Measurements from ENCODE around the gene ADAMTS6.
"Not testable (repeated sequence)": the region's sequence is repeated elsewhere in the genome, so short reads cannot be mapped to it uniquely, and the experiment has no call there.

ADAMTS6 gene

DNA sequence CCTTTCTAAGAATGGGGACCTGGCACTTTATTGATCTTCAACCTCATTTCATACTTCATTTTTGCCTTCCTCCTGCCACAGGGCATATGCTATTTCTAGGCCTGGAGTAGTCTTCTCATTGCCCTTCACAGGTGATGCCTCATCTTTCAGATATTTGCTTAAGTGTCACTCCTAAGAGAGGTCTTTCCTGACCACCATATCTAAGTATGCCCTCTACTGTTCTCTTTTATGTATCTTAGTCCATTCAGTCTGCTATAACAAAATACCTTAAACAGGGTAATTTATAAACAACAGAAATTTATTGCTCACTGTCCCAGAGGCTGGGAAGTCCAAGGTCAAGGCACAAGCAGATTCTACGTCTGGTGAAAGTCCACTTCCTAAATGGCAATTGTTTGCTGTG, 99.1 kb downstream of the ADAMTS6 start:
- no peak for FAIRE-seq
- no peak for DNase-seq (ENCODE audit: low spot score)

DNA sequence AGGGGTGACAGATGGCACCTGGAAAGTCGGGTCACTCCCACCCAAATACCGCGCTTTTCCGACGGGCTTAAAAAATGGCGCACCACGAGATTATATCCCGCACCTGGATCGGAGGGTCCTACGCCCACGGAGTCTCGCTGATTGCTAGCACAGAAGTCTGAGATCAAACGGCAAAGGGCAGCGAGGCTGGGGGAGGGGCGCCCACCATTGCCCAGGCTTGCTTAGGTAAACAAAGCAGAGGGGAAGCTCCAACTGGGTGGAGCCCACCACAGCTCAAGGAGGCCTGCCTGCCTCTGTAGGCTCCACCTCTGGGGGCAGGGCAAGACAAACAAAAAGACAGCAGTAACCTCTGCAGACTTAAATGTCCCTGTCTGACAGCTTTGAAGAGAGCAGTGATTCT, 111.2 kb downstream of the ADAMTS6 start:
- FAIRE-seq; DNase-seq (ENCODE audit: low spot score): not testable (repeated sequence)

DNA sequence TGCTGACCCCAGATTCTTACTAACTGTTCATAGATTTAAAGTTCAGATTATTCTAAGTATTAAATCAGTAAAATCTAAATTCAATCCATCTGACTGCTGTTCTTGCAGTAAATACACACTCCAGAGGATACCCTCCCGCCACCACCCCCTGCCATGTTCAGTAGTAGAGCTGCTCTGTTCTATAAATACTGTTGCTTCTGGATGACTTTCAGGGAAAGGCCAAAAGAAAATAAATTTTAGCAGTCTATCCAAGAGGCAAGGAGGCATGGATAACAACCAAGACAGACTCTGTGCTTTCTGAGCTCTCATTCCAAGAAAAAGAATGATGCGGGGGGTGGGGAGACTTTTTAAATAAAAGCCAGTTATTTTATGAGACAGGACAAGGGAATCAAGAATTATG, 115.1 kb downstream of the ADAMTS6 start:
- DNase-seq (ENCODE audit: low spot score) (no peak), FAIRE-seq (no peak)

DNA sequence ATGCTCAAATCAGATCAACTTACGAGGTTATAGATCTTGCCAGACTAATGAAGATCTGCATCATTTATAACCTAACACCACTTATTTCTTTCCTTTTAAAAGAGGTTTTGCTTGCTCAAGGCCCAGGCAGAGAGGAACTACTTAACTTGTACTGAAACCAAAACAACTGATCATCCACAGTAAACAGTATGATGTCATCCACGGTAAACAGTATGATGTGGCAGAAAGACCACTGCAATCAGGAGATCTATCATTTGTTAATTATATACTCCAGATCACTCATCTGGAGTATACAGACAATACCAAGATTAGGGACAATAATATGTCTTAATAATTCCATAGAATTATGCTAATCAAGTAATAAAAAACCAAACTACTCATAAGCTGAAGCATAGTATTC, 116.8 kb downstream of the ADAMTS6 start:
- FAIRE-seq, result no peak
- DNase-seq (ENCODE audit: low spot score), result no peak

DNA sequence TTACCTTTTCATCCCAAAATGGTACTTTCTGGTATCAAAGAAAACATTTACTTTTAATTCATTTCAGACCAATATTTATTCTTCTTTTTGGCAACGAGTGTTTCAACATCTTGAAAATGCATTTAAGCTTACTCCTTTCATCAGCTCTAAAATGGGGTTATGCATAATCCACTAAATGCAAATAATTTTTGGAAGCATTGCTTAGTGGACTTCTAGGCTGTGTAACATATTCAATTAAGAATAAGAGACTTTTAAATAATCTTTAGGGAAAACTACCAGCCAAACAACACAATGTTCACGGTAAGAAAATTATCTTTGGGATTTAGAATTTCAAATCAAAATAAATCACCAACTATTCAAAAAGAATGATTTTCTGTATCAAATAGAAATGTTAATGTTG, 118.2 kb downstream of the ADAMTS6 start:
- FAIRE-seq (no peak), DNase-seq (ENCODE audit: low spot score) (no peak)

DNA sequence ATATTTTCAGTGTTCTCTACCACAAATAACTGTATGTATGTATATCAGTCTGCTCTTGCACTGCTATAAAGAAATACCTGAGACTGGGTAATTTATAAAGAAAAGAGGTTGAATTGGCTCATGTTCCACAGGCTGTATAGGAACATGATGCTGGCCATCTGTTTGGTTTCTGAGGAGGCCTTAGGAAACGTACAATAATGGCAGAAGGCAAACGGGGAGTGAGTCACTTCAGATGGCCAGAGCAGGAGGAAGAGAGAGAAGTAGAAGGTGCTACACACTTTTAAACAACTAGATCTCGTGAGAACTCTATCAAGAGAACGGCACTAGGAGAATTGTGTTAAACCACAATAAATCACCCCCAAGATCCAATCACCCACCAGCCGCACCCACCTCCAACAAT, 121.7 kb downstream of the ADAMTS6 start:
- FAIRE-seq (no peak), DNase-seq (ENCODE audit: low spot score) (no peak)

DNA sequence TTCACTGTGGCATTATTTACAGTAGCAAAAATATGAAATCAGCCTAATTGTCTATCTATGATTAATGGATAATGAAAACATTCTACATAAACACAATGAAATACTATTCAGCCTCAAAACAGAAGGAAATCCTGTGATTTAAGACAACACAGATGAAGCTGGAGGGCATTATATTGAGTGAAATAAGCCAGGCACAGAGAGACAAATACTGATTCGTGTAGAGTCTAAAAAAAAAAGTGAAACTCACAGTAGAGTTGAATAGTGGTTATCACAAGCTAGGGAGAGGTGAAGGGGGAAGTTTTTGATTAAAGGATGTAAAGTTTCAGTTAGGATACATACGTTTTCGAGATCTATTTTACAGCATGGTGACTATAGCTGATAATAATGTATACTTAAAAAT, 122.2 kb downstream of the ADAMTS6 start:
- FAIRE-seq, result no peak
- no peak for DNase-seq (ENCODE audit: low spot score)

DNA sequence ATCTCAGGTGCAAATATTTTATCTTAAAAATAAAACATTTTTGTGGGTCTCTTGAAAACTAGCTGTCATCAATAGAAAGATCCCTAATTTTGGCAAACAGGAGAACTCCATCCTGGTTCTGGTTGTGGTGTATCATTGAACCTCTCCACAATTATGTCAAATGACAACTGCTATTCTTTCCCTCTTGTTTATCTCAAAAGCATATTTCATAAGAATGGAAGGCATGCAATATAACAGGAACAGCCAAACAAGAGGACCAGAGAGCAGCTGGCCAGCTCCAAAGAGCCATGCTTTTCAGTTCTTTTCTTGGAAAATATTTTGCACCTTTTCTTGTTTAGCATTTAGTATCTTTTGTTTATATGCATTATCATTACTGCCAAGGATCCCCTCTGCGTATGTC, 125.4 kb downstream of the ADAMTS6 start:
- DNase-seq (ENCODE audit: low spot score), result no peak
- no peak for FAIRE-seq

DNA sequence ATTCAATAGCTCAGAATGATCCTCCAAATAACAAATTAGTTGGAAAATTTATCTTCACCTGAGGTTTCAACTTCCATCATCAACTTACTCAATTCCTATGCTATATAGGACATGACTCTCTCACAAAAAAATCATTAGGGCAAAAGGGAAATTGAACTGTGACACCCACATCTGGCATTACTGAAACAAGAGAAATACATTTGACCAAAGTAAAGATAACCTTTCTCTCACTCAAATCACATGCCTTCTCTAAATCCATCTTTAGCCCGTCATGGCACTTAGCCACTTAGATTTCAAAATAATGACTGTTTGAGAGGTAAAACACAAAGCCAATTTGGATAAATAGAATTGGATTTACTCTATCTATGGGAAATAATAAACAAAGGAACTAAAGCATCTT, 126.4 kb downstream of the ADAMTS6 start:
- FAIRE-seq, result no peak
- DNase-seq (ENCODE audit: low spot score), result no peak

DNA sequence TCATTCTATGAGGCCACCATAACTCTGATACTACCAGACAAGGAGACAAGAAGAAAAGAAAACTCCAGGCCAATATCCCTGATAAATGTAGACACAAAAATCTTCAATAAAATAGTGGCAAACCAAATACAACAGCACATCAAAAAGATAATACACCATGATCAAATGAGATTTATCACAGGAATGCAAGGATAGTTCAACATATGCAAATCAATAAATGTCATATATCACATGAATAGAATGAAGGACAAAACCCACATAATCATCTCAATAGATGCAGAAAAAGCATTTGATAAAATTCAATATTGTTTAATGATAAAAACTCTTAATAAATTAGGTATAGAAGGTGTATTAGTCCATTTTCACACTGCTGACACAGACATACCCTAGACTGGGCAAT, 139.9 kb downstream of the ADAMTS6 start:
- DNase-seq (ENCODE audit: low spot score), result no peak
- FAIRE-seq, result no peak

DNA sequence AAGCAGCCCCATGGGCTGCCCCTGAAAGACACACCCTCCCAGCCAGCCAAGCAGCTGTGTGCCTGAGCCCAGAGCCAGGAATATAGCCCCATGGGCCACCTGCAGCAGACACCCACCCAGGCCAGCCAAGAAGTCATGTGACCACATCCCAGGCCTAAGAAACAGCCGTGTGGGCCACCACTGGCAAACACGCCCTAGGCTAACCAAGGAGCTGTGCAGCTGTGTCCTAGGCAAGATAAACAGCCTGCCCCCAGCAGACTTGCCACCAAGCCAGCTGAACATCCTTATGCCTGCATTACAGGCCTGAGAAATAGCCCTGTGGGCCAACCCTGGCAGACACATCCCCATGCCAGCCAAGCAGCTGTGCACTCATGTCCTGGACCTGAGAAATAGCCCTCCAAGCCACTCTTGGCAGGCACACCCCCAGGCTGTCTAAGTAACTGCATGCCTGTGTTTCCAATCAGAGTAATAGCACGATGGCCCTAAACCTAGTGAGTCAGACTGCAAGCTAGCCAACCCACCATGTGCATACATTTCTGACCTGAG, 143.0 kb downstream of the ADAMTS6 start:
- DNase-seq (ENCODE audit: low spot score) (no peak), FAIRE-seq (no peak)

DNA sequence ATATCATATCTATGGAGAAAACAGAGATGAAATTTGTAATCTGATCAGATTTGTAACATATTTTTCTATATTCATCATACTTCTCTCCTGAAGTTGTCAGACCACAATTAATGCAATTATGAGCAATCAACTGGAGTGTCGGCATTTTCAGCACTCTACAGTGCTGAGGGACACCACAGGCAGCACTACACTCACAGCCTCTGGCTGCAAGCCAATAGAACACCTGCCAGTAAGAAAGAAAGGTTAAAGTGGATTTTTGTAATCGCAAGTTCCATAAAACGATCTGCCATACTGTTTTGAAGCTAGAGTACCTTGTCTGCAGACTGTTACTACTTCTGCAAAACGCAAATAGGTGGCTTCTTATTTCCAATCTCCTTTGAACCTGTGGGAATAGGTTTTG, 147.6 kb downstream of the ADAMTS6 start:
- DNase-seq (ENCODE audit: low spot score) (peak; percentile 12), FAIRE-seq (no peak)

DNA sequence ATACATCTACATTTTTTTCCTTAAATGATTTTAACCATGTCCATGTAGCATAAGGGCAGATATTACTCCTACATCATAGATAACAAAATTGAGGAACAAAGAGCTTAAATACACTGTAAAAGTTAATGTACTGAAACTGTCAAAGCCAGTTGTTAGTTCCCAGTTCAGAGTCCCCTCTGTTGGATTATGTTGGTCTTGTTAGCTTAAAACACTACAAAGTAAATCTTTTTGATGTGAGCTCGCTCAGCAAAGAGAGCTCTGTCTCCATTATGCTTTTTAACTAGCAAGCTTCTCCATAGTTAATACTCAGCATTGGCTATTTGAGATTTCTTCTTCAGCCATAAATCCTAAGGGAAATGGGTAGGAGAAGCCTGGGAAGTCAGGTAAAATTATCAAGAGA, 149.1 kb downstream of the ADAMTS6 start:
- DNase-seq (ENCODE audit: low spot score), result no peak
- no peak for FAIRE-seq

DNA sequence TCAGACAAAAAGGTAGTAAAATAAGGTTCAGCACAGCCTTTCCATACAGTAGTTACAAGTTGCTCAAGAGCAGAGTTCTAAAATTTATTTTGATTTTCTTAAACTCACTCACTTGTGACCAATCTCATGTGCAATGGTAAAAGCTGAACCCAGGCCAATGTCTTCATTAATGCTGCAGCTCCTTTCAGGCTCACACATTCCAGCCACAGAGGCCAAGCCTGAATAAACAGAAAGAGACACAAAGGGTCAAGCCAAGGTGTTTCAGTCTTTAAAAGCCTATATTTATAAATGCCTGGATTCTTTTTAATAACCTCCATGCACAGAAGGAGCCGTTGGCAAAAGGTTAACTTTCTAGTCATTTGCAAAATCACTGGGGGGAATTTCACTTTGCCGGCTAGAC, 152.5 kb downstream of the ADAMTS6 start:
- no peak for FAIRE-seq

DNA sequence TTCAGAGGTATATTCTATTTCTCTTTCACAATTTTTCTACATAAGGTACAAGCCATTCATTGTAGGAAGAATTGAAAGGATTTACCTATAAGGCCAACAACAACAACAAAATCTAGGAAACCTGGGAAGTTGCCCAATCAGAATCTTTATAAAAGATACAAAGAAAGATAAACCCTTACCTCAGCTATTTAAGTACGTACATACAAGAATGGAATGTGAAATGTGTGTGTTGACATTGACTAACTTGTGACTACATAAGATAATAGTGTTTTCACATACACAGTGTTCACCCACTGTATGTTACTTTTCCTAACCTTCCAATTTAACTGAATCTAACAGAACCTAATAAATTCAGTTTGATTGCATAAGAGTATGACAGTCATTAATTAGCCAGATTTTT, 154.1 kb downstream of the ADAMTS6 start:
- no peak for FAIRE-seq
- no peak for DNase-seq (ENCODE audit: low spot score)

More for the DNA sequence above, 152.5 kb downstream of the ADAMTS6 start:
- DNase-seq (ENCODE audit: low spot score), result no peak

DNA sequence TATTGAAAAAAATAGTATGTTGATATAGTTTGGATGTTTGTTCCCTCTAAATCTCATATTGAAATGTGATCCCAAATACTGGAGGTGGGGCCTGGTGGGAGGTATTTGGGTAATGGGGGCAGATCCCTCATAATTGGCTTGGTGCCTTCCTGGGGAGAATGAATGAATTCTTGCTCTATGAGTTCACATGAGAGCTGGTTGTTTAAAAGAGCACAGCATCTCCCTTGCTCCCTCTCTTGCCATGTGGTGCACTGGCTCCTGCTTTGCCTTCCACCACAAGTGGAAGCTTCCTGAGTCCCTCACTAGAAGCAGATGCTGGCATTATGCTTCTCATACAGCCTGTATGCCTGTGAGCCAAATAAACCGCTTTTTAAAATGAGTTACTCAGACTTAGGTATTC, 154.8 kb downstream of the ADAMTS6 start:
- DNase-seq (ENCODE audit: low spot score) (no peak), FAIRE-seq (no peak)

DNA sequence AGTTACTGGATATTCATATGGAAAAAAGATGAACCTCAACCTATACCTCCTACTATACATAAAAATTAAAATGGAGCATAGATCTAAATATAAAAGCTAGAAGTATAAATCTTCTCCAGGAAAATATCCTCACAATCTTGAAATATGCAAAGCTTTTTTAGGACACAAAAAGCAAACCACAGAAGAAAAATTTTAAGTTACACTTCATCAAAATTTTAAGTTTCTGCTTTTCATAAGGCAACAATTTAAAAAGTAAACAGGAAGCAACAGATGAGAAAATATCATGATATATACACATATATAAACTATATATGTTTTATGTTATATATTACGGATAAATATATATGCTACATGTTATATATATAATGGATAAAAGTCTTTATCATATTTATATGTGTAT, 157.5 kb downstream of the ADAMTS6 start:
- DNase-seq (ENCODE audit: low spot score) (no peak), FAIRE-seq (no peak)

DNA sequence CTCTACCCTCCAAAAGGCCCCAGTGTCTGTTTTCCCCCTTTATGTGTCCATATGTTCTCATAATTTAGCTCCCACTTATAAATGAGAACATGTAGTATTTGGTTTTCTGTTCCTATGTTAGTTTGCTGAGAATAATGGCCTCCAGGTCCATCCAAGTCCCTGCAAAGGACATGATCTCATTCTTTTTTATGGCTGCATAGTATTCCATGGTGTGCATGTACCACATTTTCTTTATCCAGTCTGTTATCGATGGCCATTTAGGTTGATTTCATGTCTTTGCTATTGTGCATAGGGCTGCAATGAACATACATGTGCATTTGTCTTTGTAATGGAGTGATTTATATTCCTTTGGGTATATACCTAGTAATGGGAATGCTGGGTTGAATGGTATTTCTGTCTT, 161.0 kb downstream of the ADAMTS6 start:
- not testable (repeated sequence) for FAIRE-seq; DNase-seq (ENCODE audit: low spot score)

DNA sequence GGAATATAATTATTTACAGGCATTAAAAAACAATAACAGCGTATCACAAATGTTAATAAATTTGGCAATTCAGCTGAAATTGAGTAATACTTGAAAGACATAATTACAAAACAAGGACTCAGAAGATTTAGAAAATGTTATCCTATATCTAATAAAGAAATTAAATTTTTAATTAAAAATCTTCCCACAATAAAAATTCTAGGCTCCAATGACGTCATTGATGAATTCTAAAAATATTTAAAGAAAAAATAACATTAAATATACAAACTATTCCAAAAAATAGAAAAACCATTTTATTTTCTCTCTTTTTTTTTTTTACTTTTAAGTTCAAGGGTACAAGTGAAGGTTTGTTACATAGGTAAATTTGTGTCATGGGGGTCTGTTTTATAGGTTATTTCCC, 161.5 kb downstream of the ADAMTS6 start:
- FAIRE-seq (no peak), DNase-seq (ENCODE audit: low spot score) (no peak)

DNA sequence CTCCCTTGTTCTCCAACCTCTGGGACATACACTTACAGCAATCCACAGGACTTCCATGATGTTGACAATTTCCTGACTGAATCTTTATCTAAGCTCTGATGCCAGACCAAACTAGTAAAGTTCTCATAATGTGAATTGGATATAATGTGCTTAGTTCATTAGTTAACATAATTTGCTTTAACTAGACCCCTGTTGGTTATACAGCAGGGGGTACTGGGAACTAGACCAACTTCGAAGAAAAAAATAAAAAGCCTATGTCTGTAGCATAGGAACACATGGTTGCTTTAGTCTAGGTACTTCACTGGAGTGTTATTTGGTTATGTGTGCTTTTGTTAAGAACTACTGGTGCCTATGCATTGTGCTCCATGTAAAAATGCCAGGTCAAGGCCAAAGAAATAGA, 173.8 kb downstream of the ADAMTS6 start:
- FAIRE-seq (no peak), DNase-seq (ENCODE audit: low spot score) (no peak)

DNA sequence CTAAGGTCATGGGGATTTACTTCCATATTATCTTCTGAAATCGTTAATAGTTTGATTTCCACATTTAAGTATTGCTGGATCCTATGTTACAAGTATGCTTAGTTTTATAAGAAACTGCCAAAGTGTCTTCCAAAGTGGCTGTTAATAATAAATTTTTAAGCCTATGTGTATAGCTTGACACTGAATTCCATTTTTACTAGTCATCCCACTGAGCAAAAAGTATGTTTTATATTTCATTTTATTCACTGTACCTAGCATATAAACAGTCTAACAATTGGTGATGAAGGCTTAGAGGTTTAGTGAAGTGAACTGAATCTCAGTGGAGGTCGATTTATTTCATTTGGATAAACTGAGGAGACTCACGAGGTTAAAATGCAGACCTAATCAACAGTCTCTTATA, 174.6 kb downstream of the ADAMTS6 start:
- FAIRE-seq (no peak), DNase-seq (ENCODE audit: low spot score) (no peak)

DNA sequence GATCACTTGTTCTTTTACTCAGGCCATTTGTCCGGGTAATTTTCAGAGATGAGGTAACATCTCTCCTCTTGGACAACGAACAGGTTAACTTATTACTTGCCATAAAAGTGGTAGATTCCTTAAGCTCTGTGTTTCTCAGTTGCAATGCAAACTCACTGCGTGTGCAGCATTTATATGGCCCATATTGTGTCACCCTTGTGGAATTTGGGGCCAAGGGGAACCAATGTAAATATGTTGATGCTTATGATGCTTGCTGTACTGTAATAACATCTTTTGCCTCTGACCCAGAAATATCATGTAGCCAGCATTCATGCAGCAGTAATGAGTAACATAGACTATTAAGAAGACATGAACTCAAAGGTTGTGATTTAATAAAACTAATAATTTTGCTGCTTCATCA, 175.8 kb downstream of the ADAMTS6 start:
- DNase-seq (ENCODE audit: low spot score), result no peak

DNA sequence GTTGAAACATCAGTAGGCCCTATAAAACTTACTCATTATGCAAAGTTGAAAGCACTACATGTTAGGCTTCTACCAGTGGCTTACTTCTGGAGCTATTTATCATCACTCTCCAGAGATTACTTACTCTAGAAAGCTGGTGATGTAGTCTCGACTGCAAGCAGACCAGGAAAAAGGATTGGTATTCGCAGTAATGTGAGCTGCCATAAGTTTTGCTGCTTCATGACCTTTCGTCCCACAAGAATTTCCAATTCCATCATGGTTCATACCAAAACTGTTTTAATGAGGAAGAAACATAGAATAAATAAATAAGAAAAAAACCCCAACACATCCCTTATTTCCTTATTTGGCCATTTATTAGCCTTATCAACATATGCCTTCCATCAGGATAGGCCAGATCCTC, 181.9 kb downstream of the ADAMTS6 start:
- no peak for DNase-seq (ENCODE audit: low spot score)

More for the DNA sequence above, 175.8 kb downstream of the ADAMTS6 start:
- peak; percentile 55 for FAIRE-seq

DNA sequence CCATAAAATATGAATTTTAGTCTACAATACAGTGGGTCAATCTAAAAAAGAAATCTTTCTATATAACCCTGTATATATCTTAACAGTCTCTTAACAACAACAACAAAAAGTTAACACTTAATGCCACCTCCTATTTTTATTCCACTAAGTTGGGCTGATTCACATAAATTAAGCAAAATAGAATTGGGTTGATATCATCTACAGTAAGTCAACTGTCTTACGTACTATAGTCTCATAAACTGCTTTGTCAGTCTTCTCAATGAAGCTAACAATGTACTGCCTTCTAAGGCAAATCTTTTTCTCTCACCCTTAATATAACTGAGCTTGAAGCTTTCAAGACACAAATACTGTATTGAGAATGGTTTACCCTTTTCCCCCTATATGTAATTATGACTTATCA, 185.7 kb downstream of the ADAMTS6 start:
- FAIRE-seq, result no peak

More for the DNA sequence above, 181.9 kb downstream of the ADAMTS6 start:
- FAIRE-seq, result no peak

More for the DNA sequence above, 185.7 kb downstream of the ADAMTS6 start:
- no peak for DNase-seq (ENCODE audit: low spot score)

All from urothelium cell line (cell line).